Stimulated activated effector memory CD8-positive, alpha-beta T cell treated with anti-CD3 and anti-CD28 coated beads, Interleukin-12 subunit alpha, Interleukin-12 subunit beta, amount 100 ng/mL, for 72 hours (primary cell): ENCODE data around the gene ASZ1.

Experiments
- ATAC-seq: fragments of 150-1000 bp; cut with Tn5 transposase; 2 replicates; pipeline ENCODE4 v1.10.0; 2021
- DNase-seq, 2 donors: peaks; one replicate each; pipeline ENCODE4 v3.0.0; 2021 to 2022; ENCODE audit warnings: low spot score in 2 of 2
- H3K27ac Mint-ChIP-seq: one replicate; pipeline ENCODE4 v1.8.0; 2022; ENCODE audit warnings: mild to moderate bottlenecking, mixed read lengths
- H3K36me3 Mint-ChIP-seq: one replicate; pipeline ENCODE4 v1.8.0; 2022; ENCODE audit warnings: mild to moderate bottlenecking, mixed read lengths
- H3K4me1 Mint-ChIP-seq: one replicate; pipeline ENCODE4 v1.8.0; 2022; ENCODE audit warnings: mixed read lengths
- H3K4me3 Mint-ChIP-seq: one replicate; pipeline ENCODE4 v1.8.0; 2022; ENCODE audit warnings: mild to moderate bottlenecking, mixed read lengths
- H3K9me3 Mint-ChIP-seq: one replicate; pipeline ENCODE4 v1.8.0; 2022; ENCODE audit warnings: mixed read lengths

The ASZ1 gene

DNA sequence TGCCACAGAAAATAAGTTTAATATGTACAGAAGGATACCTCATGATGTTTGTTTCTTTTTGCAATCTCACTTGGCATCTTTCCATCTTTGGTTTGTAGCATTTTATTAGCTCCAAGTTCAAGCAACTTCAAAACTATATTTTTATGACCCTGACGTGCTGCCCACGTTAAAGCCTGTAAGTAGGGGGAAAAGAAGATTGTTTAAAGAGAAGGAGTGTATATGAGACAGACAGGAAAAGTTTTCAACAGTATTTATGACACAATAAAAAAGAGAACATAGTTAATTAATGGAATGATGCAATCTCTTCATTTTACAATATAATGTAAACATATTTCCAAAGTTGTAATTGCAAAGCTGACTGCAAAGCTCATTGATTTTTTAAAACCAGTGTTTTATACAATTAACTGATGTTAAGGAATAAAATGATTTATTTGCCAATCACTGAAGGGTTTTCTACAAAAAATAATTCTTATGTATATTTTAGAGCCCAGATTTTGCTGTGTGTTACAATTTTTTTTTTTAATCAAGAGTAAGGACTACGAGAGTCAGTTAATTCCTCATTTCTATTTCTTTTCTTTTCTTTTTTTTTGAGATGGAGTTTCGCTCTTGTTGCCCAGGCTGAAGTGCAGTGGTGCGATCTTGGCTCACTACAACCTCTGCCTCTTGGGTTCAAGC lies 42.5 kb downstream of the ASZ1 start:
- ATAC-seq (no peak), DNase-seq (no peak)
- Mint-ChIP-seq H3K36me3 (no peaks in the 10 kb centered on the region), H3K4me1 (no peaks in the 10 kb centered on the region), H3K9me3 (peaks cover 15% of the 10 kb centered on the region), H3K4me3 (no peak overlapping the region), H3K27ac (no peak overlapping the region)

DNA sequence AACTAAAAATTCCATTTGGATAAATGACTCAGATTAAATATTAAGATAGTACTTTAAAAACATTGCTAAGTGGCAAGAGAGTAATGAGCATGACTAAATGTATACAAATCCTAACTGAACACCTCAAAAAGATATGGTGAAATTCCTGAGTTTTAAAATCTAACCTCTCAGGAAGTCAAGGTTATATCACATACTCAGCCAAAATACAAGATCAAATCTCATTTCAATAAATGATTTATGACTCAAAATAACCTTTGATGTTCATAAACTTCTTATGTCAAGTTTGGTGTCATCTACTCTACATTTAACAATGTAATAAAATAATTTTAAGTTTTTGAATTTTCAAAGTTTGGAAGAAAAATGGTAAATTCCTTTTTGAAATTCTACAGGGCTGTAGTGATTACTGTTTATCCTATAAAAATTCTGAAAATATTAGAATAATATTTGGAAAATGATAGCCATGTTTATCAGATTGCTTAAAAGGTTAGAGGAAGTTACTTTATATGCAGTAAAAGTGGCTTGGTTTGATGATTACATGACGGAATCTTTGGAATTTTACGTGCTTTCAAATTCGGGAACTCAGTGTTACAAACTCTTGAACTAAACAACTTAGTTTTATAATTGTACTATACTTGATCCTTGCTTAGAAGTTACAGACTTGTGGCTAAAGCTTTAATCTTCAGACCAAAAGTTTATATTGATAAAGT lies 43.7 kb downstream of the ASZ1 start:
- no peak for DNase-seq
- Mint-ChIP-seq H3K9me3 (peaks cover 9% of the 10 kb centered on the region), H3K27ac (no peak overlapping the region), H3K4me1 (no peaks in the 10 kb centered on the region), H3K36me3 (no peaks in the 10 kb centered on the region), H3K4me3 (no peak overlapping the region)
- ATAC-seq = no peak

GRCh38 chr7:117383046-117383445 lies 44.2 kb downstream of the ASZ1 start:
- no peak for ATAC-seq
- Mint-ChIP-seq H3K27ac (no peak overlapping the region), H3K9me3 (peaks cover 6% of the 10 kb centered on the region), H3K4me3 (no peak overlapping the region), H3K4me1 (no peaks in the 10 kb centered on the region), H3K36me3 (no peaks in the 10 kb centered on the region)
- no peak for DNase-seq

DNA sequence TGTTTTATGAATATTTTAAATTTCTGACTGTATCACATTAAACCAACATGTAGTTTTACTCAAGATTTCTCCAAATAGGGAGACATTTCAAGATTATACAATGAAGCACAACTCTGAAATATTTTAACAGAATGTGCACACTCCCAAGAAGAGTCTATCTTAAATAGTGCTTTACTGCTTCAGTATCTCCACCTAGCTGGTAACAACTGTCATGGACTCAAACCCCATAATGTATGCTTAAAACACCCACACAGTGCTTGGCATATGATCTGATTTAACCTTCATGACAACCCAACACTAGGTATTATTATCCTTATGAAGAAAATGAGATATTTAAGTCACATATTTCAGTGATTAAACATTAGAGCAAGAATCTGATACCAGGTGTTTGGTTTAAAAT lies 45.9 kb downstream of the ASZ1 start:
- Mint-ChIP-seq H3K4me3 (no peak overlapping the region), H3K27ac (no peak overlapping the region), H3K4me1 (no peaks in the 10 kb centered on the region), H3K9me3 (no peaks in the 10 kb centered on the region), H3K36me3 (no peaks in the 10 kb centered on the region)
- no peak for ATAC-seq
- DNase-seq = no peak

DNA sequence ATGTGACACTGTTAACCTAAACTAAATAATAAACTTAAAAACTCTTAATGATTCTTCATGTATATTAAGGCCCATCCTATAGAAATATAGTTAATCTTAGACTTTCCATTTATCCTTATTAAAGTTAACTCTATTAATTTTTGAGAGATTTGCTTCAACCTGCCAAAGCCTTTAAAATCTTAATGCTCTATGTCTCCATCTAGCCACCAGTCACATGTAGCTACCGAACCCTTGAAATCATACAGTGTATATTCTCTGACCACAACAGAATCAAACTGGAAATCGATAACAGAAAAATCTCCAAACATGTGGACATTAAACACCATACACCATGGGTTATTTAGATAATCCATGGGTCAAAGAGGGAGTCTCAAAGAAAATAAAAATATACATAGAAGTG lies 51.9 kb downstream of the ASZ1 start:
- no peak for DNase-seq
- ATAC-seq = no peak
- Mint-ChIP-seq H3K36me3 (no peaks in the 10 kb centered on the region), H3K4me1 (no peaks in the 10 kb centered on the region), H3K9me3 (no peaks in the 10 kb centered on the region), H3K4me3 (no peak overlapping the region), H3K27ac (no peak overlapping the region)

GRCh38 chr7:117372073-117372472 lies 55.2 kb downstream of the ASZ1 start:
- no peak for ATAC-seq

DNA sequence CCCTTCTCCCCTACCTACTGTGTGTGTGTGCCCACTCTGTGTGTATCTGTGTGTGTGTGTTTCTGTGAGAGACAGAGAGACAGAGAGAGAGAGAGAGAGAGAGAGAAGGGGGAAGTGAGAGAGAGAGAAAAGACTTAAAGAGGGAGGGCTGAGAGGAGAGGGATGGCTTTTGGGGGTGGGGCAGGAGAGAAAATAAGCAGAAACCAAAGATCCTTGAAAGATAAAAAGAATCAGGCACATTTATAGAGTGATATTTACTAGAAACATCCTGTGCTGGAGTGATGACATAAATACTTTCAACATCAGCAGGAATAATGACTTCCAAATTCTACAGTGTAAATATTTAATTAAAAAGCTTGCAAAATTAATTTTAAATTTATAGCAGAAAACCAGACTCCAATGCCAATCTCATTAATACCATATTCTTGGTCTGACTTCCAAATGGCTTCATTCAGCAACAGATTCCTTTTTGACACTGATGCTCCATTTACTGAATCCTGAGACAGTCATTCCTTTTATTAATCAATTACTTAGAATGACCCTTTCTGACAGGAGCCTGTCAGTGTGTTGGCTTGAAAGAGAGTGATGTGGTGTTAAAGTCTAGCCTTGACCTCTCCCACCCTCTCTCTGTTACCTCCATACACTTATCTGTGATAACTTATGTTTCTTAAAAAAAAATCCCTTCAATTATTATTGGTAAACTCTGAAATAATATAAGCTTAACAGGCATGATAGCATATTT lies 62.8 kb downstream of the ASZ1 start:
- DNase-seq (no peak), ATAC-seq (no peak)
- Mint-ChIP-seq H3K36me3 (no peaks in the 10 kb centered on the region), H3K9me3 (peaks cover 3% of the 10 kb centered on the region), H3K27ac (no peak overlapping the region), H3K4me1 (no peaks in the 10 kb centered on the region), H3K4me3 (no peak overlapping the region)

More at GRCh38 chr7:117372073-117372472, 55.2 kb downstream of the ASZ1 start:
- H3K9me3 Mint-ChIP-seq = no peaks in the 10 kb centered on the region
- H3K36me3 Mint-ChIP-seq = no peaks in the 10 kb centered on the region
- H3K4me1 Mint-ChIP-seq = no peaks in the 10 kb centered on the region
- H3K27ac Mint-ChIP-seq = no peak overlapping the region
- no peak for DNase-seq
- H3K4me3 Mint-ChIP-seq = no peak overlapping the region

DNA sequence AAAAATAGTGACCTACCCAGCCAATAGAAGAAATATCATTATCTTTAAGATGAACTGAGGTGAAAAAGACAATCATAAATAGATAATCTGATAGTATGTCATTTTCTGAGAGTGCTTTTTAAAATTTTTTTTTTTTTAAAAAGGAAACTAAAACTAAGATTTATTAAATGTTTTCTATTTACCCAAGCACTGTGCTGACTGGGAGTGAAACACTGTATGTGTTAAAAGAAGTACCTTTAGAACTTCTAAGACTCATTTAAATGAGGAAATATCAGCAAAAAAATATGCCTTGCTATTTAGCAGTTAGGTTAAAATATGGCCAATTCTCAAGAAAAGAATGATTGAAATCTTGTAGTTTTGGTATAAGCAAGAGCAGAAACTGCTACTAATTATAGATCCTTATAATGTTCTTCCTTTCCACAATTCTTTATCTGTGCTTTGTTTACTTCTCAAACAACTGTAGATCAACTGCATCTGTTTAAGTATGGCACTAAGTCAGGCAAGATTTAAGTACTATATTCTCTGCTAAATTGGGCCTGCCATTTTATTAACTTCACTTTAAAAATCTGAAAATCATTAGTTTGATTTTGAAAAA lies 64.9 kb downstream of the ASZ1 start:
- ATAC-seq (no peak), DNase-seq (no peak)
- Mint-ChIP-seq H3K4me3 (no peak overlapping the region), H3K4me1 (no peaks in the 10 kb centered on the region), H3K36me3 (no peaks in the 10 kb centered on the region), H3K9me3 (peaks cover 3% of the 10 kb centered on the region), H3K27ac (no peak overlapping the region)

DNA sequence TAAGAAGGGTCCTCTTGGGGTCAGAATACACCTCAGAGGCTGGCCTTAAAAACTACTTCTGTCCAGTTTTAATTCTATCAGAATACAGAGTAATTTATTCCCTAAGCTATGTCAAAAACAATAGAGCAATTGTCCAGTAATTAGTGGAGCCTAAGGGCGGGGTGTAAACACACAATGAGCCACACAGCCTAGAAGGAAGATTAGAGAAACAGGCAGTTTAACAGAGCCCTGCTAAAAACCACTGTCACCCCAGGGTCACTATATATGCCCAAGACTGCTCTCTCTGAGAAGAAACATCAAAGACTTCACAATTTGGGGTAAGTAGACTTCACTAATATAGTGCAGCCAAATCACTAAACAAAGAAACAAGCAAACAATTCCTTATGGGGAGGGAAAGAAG lies 77.3 kb downstream of the ASZ1 start:
- DNase-seq (no peak), ATAC-seq (no peak)
- H3K27ac Mint-ChIP-seq = no peak overlapping the region
- peaks cover 3% of the 10 kb centered on the region for H3K9me3 Mint-ChIP-seq
- no peaks in the 10 kb centered on the region for H3K4me1 Mint-ChIP-seq
- no peaks in the 10 kb centered on the region for H3K36me3 Mint-ChIP-seq
- H3K4me3 Mint-ChIP-seq = no peak overlapping the region

- Mint-ChIP-seq H3K9me3 (peaks cover 3% of the 10 kb centered on the region), H3K4me1 (no peaks in the 10 kb centered on the region), H3K27ac (no peak overlapping the region), H3K4me3 (no peak overlapping the region), H3K36me3 (no peaks in the 10 kb centered on the region)
- no peak for ATAC-seq
- DNase-seq = no peak
Observed at GRCh38 chr7:117349570-117349969, 77.7 kb downstream of the ASZ1 start.

DNA sequence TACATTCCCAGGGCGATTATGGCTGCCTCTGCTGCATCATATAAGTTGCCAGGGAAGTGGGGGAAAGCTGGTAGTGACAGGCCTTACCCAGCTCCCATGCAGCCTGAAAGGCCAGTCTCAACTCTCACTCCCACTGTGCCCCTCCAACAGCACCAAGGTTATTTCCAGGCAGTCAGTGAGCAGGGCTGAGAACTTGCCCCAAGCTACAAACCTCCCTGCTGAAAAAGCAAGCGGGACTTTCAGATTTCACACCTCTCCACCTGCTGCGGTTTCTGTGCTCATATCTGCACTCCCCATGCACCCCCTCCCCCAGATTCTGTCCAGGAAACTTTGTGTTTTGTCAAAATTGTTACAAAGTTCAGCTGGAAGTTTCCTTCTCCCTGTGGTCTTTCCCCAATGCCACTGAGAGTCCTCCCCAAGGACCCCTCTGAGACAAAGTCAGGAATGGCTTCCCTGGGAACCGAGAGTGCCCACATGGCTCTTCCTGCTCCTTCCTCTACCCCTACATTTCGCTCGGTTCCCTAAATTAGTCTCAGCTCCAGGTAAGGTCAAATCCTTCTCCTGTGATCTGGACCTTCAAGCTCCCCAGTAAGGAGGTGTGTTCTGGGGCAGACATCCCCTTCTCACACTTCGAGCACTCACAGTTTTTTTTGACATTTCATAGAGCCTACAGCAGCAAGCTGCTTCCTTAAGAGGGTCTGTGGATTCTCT lies 79.2 kb downstream of the ASZ1 start:
- Mint-ChIP-seq H3K27ac (no peak overlapping the region), H3K9me3 (peaks cover 3% of the 10 kb centered on the region), H3K4me3 (no peak overlapping the region), H3K36me3 (no peaks in the 10 kb centered on the region), H3K4me1 (no peaks in the 10 kb centered on the region)
- ATAC-seq (no peak), DNase-seq (no peak)

DNA sequence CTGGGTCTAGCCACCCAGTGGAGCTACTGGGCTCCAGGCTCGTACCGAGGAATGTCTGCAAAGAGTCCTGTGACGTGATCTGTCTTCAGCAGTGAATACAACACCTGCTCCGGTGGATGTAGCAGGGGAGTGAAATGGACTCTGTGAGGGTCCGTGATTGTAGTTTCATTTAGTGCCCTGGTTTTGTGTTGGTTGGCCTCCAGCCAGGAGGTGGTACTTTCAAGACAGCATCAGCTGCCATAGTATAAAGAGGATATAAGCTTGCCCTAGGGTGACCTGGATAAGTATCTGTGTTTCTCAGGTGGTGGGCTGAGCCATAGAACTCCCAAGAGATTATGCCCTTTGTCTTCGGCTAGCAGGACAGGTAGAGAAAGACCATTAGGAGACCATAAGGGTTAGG lies 79.8 kb downstream of the ASZ1 start:
- no peaks in the 10 kb centered on the region for H3K36me3 Mint-ChIP-seq
- ATAC-seq (no peak), DNase-seq (no peak)
- H3K4me1 Mint-ChIP-seq = no peaks in the 10 kb centered on the region
- H3K27ac Mint-ChIP-seq = no peak overlapping the region
- no peak overlapping the region for H3K4me3 Mint-ChIP-seq
- H3K9me3 Mint-ChIP-seq = peaks cover 3% of the 10 kb centered on the region

GRCh38 chr7:117346161-117346560 lies 81.1 kb downstream of the ASZ1 start:
- Mint-ChIP-seq H3K27ac (no peak overlapping the region), H3K4me1 (no peaks in the 10 kb centered on the region), H3K4me3 (no peak overlapping the region), H3K9me3 (peaks cover 5% of the 10 kb centered on the region), H3K36me3 (no peaks in the 10 kb centered on the region)
- DNase-seq = no peak
- no peak for ATAC-seq

GRCh38 chr7:117338020-117338419 lies 89.3 kb downstream of the ASZ1 start:
- Mint-ChIP-seq H3K9me3 (peaks cover 4% of the 10 kb centered on the region), H3K4me1 (no peaks in the 10 kb centered on the region), H3K4me3 (no peak overlapping the region), H3K36me3 (no peaks in the 10 kb centered on the region), H3K27ac (no peak overlapping the region)
- ATAC-seq (no peak), DNase-seq (no peak)

- no peak overlapping the region for H3K4me3 Mint-ChIP-seq
- H3K9me3 Mint-ChIP-seq = peaks cover 5% of the 10 kb centered on the region
- ATAC-seq (no peak), DNase-seq (no peak)
- H3K27ac Mint-ChIP-seq = no peak overlapping the region
- no peaks in the 10 kb centered on the region for H3K4me1 Mint-ChIP-seq
- no peaks in the 10 kb centered on the region for H3K36me3 Mint-ChIP-seq
Observed at GRCh38 chr7:117333168-117333567, 94.1 kb downstream of the ASZ1 start.
